Large intestine (tissue), 3 donors: ENCODE measurements around the gene AHCYL2. TPM values are rescaled to one million over a fixed set of nuclear protein-coding genes. Genes with fewer than 3 reads are reported as not detected.
A peak's percentile ranks its signal among the peaks of the same experiment; 100 is the strongest.
"Not testable (repeated sequence)": the region's sequence is repeated elsewhere in the genome, so short reads cannot be mapped to it uniquely, and the experiment has no call there.

Source experiments
- DNase-seq, 2 donors: peaks; one replicate each; pipeline versions ENCODE4 v3.0.0 to v3.0.0-alpha.2; 2013
- H3K27ac ChIP-seq: one replicate; pipeline ENCODE4 v1.5.1; 2013; ENCODE audit warnings: low read length
- H3K27me3 ChIP-seq: 2 replicates; pipeline ENCODE4 v1.6.1; 2013; ENCODE audit warnings: low read length; ENCODE audit not compliant: control insufficient read depth, insufficient read depth
- H3K36me3 ChIP-seq: 2 replicates; pipeline ENCODE4 v1.6.1; 2013; ENCODE audit warnings: low read length; ENCODE audit not compliant: control insufficient read depth, insufficient read depth
- H3K4me1 ChIP-seq: one replicate; pipeline ENCODE4 v1.6.1; 2013; ENCODE audit warnings: low read length; ENCODE audit not compliant: control insufficient read depth, insufficient read depth
- H3K4me3 ChIP-seq: one replicate; pipeline ENCODE4 v1.5.1; 2013; ENCODE audit warnings: low read length
- H3K9me3 ChIP-seq: one replicate; pipeline ENCODE4 v1.6.1; 2013; ENCODE audit warnings: mild to moderate bottlenecking, low read depth, low read length, moderate library complexity; ENCODE audit not compliant: control insufficient read depth
- WGBS: methylation state at CpG from one replicate; pipeline ENCODE4 v1.1.5; 2013; ENCODE audit warnings: low lambda C conversion rate; ENCODE audit not compliant: insufficient coverage; 5-methylcytosine and 5-hydroxymethylcytosine counted together
- polyA plus RNA-seq: library from polyadenylated mRNA; unstranded; fragments of 120-200 nt; gene quantifications from one replicate; pipeline ENCODE4 v1.2.1, GENCODE V29; 2013

AHCYL2 gene
- polyA plus RNA-seq, 1 donor = 23.2 TPM

DNA sequence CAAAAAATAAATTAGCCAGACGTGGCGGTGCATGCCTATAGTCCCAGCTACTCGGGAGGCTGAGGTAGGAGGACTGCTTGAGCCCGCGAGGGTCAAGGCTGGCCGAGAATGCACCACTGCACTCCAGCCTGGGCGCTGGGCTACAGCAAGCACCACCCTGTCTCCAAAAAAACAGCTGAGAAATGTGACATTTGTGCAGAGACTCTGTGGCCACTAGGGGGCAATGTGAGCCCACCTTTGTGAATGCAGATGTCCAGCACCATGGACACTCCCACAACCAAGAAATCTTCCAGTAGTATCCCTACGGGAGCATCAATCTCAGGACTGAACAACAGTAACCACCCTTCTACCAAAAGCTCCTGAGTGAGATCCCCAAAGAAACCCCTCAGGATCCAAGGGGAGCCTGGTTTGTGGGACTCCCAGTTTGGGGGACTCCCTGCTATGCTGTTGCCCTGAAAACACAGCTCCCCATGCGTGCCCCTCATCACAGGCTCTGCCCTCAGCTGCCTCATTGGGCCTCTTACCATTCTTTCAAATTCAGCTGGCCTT is 6.2 kb upstream of the AHCYL2 start:
- Histone ChIP-seq H3K27me3 (no peaks in the 10 kb centered on the region), H3K36me3 (no peaks in the 10 kb centered on the region), H3K4me3 (no peak overlapping the region), H3K4me1 (no peaks in the 10 kb centered on the region), H3K9me3 (peaks cover 13% of the 10 kb centered on the region), H3K27ac (no peak overlapping the region)
- WGBS = no CpG with 5 or more reads among the region's 9 CpGs
- DNase-seq = peak; percentile 67 to 75

DNA sequence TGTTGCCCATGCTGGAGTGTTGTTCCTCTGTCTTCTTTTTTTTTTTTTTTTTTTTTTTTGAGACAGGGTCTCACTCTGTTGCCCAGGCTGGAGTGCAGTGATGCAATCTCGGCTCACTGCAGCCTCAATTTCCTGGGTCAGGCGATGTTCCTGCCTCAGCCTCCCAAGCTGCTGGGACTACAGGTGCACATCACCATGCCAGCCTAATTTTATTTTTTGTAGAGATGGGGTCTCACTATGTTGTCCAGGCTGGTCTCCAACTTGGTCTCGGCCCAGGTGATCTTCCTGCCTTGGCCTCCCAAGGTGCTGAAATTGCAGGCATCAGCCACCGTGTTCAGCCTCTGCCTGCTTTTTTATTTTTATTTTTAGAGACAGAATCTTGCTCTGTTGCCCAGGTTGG is 5.7 kb upstream of the AHCYL2 start:
- H3K27me3 ChIP-seq, H3K27ac ChIP-seq, H3K4me1 ChIP-seq, H3K4me3 ChIP-seq, H3K36me3 ChIP-seq, DNase-seq: not testable (repeated sequence)
- 100% methylated on average over 1 of the region's 4 CpGs for WGBS
- peaks cover 13% of the 10 kb centered on the region for H3K9me3 ChIP-seq

DNA sequence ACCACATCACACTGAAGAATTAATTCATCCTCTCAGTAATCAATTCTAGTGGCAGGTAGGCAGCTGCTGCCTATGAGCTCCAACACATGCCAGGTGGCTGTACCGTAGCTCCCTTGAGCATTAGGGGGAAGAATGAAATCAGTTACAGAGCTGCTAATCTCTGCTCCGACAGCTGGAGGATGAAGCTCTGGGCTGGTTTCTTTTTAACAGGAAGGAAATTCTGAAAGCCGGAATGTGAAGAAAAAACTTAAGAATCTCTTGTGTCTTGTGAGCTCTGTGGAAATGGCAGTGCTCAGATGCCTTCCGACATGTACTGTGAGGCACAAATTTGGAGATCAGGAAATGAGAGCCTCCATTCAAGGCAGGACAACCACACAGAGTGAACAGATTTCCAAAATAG is 2.8 kb upstream of the AHCYL2 start:
- H3K27me3 ChIP-seq = no peaks in the 10 kb centered on the region
- H3K36me3 ChIP-seq = no peaks in the 10 kb centered on the region
- H3K9me3 ChIP-seq = no peaks in the 10 kb centered on the region
- no peak for DNase-seq
- no peak overlapping the region for H3K4me3 ChIP-seq
- H3K4me1 ChIP-seq = no peaks in the 10 kb centered on the region
- H3K27ac ChIP-seq = no peak overlapping the region
- no CpG with 5 or more reads among the region's 4 CpGs for WGBS

DNA sequence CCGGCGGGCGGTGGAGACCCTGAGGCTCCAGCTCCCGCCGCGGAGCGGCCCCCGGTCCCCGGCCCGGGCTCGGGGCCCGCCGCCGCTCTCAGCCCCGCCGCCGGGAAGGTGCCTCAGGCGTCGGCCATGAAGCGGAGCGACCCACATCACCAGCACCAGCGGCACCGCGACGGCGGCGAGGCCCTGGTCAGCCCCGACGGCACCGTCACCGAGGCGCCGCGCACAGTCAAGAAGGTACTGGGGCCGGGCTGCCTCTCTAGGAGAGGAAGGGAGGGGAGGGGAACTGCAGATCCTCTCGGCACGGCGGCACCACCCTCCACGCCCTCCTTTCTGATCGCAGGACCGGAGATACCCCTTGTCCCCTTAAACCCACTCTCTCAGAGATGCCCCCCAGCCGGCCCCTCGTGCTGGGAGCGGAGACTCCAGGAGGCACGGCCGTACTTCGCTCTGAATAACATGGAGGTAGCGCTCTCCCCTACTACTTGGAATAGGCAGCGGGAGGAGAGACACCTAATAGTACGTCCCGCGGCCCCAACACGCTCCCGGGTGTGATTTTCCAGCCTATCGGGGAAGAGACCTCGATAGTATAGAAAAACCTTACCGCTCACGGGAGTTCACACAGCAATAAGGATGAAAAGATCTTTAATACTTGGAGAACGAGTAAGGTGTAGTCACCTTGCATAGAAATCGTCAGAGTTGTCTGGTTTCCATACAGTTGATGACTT is 538 bp downstream of the AHCYL2 start:
- no peaks in the 10 kb centered on the region for H3K36me3 ChIP-seq
- H3K9me3 ChIP-seq = no peaks in the 10 kb centered on the region
- no CpG with 5 or more reads among the region's 60 CpGs for WGBS
- peak; percentile 31 to 79 for DNase-seq
- peak overlapping the region; percentile 80 for H3K27ac ChIP-seq
- peaks cover 4% of the 10 kb centered on the region for H3K4me1 ChIP-seq
- no peaks in the 10 kb centered on the region for H3K27me3 ChIP-seq
- H3K4me3 ChIP-seq = peak overlapping the region; percentile 86

DNA sequence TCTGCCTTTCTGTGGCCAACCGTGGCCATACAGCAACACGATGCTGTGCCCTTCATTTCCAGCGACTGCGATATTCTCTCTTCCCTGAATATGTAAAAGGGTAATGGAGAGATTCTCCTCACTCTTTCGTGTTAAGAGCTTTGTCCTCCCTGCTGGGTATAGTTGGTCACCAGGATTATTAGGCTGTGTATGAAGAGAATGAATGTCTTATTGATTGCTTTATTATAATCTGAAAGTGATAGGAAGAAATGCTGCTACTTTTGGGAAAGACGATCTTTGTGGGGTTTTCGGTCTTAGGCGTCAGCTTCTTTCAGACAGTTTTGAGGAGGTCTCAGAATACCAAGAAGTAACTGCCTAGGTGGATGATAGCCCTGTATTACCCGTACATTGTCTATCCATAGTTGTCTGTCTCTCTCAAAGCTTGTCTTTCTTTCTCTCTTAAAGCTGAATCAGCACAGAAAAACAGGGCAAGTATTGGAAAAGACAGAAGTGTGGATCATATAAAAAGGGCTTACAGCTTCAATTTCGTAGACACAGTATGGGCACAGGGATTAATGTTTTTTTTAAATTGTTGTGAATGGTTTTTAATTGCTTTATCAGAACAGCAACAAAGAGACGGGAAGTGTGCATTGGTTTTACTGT is 1.2 kb downstream of the AHCYL2 start:
- Histone ChIP-seq H3K9me3 (no peaks in the 10 kb centered on the region), H3K4me3 (peak overlapping the region; percentile 86), H3K36me3 (no peaks in the 10 kb centered on the region), H3K27me3 (no peaks in the 10 kb centered on the region), H3K27ac (peak overlapping the region; percentile 80), H3K4me1 (peaks cover 4% of the 10 kb centered on the region)
- no CpG with 5 or more reads among the region's 11 CpGs for WGBS
- no peak for DNase-seq

DNA sequence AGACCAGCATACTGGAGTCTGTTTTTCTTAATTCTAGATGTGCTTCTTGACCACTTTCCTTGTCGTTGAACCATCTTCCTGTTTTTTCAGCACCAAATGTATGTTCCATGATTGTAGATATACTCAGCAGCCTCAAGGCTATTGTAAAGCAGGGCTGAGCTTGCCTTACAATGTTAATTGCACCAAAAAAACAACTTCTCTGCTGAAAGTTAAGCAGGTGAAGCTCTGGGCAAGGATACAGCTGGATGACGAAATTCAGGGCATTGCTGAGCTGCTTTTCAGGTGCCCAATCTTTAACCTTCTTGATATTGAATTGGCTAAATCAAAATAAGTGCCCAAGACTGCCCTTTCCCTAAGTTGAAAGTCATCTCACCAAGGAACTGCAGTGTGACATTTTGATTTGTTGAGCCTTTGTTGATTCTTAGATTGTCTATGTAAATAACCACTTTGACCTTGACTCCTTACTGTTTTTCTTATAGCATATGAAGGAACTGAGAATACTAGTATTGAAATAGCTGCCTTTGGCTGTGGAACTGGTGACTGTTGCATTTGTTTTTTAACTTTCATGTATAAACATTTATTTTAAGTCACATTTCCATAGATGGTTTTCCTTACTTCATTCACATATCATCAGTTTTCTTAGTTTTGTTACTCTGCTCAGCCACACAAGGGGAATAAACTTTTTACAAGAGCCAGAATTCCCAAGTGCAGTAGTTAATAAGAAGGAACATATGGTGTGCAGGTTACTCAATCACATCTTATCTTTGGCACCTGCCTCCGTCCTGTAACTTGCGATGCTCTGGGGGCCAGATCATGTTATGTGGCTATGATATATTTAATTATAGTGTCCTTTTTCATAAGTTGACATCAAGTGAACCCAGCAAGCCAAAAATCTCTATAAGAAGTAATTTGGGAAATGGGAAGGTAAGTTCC is 3.1 kb downstream of the AHCYL2 start:
- Histone ChIP-seq H3K4me3 (no peak overlapping the region), H3K36me3 (no peaks in the 10 kb centered on the region), H3K27me3 (no peaks in the 10 kb centered on the region), H3K27ac (no peak overlapping the region), H3K9me3 (no peaks in the 10 kb centered on the region), H3K4me1 (peaks cover 4% of the 10 kb centered on the region)
- 83% methylated on average over 1 of the region's 4 CpGs for WGBS
- DNase-seq = peak in 1 of 2 donors; percentile 35

DNA sequence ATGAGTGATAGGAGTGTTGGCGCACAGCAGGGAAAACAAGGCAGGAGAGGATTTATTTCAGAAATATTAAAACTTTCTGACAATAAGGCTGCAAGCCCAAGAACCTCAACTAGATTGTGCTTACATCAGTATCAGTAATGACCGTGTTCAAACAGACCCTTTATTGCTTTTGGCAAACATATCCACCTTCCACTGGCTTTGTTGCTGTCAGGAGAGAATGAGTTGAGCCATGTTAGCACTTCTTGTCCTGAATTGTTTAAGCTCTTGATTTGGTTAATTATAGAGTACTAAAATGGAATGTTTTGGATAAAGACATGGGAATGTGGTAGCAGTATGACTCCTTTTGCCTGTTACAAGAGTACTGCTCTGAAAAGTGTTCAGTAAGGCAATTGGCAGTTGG is 3.8 kb downstream of the AHCYL2 start:
- H3K9me3 ChIP-seq = no peaks in the 10 kb centered on the region
- DNase-seq = no peak
- no peak overlapping the region for H3K4me3 ChIP-seq
- H3K27me3 ChIP-seq = no peaks in the 10 kb centered on the region
- H3K27ac ChIP-seq = no peak overlapping the region
- no peaks in the 10 kb centered on the region for H3K36me3 ChIP-seq
- no CpG with 5 or more reads among the region's 2 CpGs for WGBS
- H3K4me1 ChIP-seq = peaks cover 4% of the 10 kb centered on the region

DNA sequence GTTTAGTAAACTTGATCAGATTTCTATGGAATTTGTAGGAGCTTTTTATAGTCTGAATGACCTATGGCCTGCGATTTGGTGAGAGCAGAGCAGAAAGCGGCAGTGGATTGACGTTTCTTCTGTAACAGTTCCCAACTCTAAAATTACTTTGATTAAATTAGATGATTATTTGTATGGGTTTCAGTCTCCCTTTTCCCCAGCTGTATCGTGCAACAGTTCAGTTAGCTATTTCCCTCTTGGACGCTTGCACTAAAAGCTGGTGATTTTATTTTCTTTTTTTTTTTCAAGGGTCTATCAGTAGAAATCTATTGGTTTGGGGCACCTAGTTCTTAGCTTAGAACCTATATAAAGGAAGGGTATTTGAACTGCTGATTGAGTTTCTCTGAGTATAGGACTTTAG is 6.8 kb downstream of the AHCYL2 start:
- Histone ChIP-seq H3K4me1 (peaks cover 4% of the 10 kb centered on the region), H3K27me3 (no peaks in the 10 kb centered on the region), H3K27ac (no peak overlapping the region), H3K36me3 (no peaks in the 10 kb centered on the region), H3K9me3 (no peaks in the 10 kb centered on the region), H3K4me3 (no peak overlapping the region)
- DNase-seq = no peak
- WGBS = 80% methylated on average over 1 of the region's 5 CpGs

DNA sequence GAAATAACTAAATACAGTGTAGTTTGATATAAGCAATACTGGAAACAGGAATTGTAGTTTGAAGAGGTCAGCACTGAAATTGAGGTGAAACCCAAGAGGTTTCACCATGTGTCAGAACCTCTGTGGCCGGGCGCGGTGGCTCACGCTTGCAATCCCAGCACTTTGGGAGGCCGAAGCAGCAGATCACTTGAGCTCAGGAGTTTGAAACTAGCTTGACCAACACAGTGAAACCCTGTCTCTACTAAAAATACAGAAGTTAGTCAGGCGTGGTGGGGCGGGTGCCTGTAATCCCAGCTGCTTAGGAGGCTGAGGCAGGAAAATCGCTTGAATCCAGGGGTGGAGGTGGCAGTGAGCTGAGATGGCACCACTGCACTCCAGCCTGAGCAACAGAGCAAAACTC is 13.7 kb downstream of the AHCYL2 start:
- no peaks in the 10 kb centered on the region for H3K4me1 ChIP-seq
- no peaks in the 10 kb centered on the region for H3K36me3 ChIP-seq
- no peak overlapping the region for H3K4me3 ChIP-seq
- no peaks in the 10 kb centered on the region for H3K27me3 ChIP-seq
- no peaks in the 10 kb centered on the region for H3K9me3 ChIP-seq
- no peak overlapping the region for H3K27ac ChIP-seq
- DNase-seq = no peak
- no CpG with 5 or more reads among the region's 8 CpGs for WGBS

DNA sequence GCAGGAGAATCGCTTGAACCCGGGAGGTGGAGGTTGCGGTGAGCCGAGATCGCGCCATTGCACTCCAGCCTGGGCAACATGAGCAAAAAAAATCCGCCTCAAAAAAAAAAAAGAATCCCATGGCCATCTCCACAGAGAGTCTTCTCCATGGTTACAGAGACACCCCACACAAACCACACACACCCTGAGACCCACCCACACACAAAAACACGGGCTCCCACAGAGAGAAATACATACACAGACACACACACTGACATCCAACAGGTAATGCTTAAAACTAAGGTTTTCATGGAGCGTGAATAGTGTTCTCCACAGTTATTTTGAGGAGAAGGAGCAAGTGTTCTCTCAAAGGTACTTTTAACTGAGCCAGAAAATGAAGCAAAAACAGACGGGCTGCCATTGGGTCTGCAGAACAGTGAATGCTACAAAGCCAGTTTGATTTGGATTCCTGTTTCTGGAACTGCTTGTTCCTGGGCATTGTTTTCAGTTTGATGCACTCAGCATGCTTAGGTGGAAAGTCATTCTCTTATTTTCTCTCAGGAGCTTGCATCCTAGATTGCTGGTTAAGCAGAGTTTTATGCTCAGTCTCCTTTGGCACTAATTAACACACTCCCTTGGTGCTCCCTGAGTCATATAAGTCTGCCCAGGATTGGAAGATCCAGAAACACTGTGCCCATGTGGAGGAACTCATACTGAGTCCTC is 15.4 kb downstream of the AHCYL2 start:
- no peak overlapping the region for H3K4me3 ChIP-seq

More for the DNA sequence above, 15.4 kb downstream of the AHCYL2 start:
- Histone ChIP-seq H3K27me3 (no peaks in the 10 kb centered on the region), H3K4me1 (no peaks in the 10 kb centered on the region), H3K9me3 (no peaks in the 10 kb centered on the region), H3K36me3 (no peaks in the 10 kb centered on the region), H3K27ac (no peak overlapping the region)
- DNase-seq = no peak
- no CpG with 5 or more reads among the region's 10 CpGs for WGBS
